Muscle layer of duodenum (tissue), 2 donors: ENCODE measurements around the gene MCRIP2.

ENCODE experiments used
- H3K27ac ChIP-seq: one replicate; pipeline ENCODE4 v1.7.0; 2013; ENCODE audit warnings: mild to moderate bottlenecking, low read length
- H3K27me3 ChIP-seq: one replicate; pipeline ENCODE4 v1.7.0; 2013; ENCODE audit warnings: low read depth, mild to moderate bottlenecking, control low read depth, low read length
- H3K36me3 ChIP-seq, 2 donors: one replicate each; pipeline ENCODE4 v1.7.0; 2013; ENCODE audit warnings: low read length in 2 of 2, control low read depth in 1 of 2, mild to moderate bottlenecking in 1 of 2; ENCODE audit not compliant: insufficient read depth in 2 of 2, control insufficient read depth in 1 of 2
- H3K4me1 ChIP-seq, 2 donors: one replicate each; pipeline ENCODE4 v1.7.0; 2013; ENCODE audit warnings: low read length in 2 of 2, mild to moderate bottlenecking in 2 of 2, control low read depth in 1 of 2, moderate library complexity in 1 of 2; ENCODE audit not compliant: insufficient read depth in 2 of 2, control insufficient read depth in 1 of 2
- H3K4me3 ChIP-seq, 2 donors: one replicate each; pipeline ENCODE4 v1.7.0; 2013; ENCODE audit warnings: low read length in 2 of 2, low read depth in 1 of 2, mild to moderate bottlenecking in 1 of 2
- H3K9me3 ChIP-seq, 2 donors: one replicate each; pipeline ENCODE4 v1.7.0; 2013; ENCODE audit warnings: low read length in 2 of 2, control low read depth in 1 of 2, mild to moderate bottlenecking in 1 of 2; ENCODE audit not compliant: control insufficient read depth in 1 of 2
- donor health status: healthy.

The MCRIP2 gene

GRCh38 chr16:600781-601180, 40.8 kb upstream of the MCRIP2 start:
- no peak overlapping the region for H3K4me3 ChIP-seq
- H3K36me3 ChIP-seq: peaks cover 0 to 11% of the 10 kb centered on the region in 2 donors
- no peaks in the 10 kb centered on the region for H3K27me3 ChIP-seq
- H3K9me3 ChIP-seq: peaks cover 0 to 6% of the 10 kb centered on the region in 2 donors
- H3K4me1 ChIP-seq: no peaks in the 10 kb centered on the region
- no peak overlapping the region for H3K27ac ChIP-seq

GRCh38 chr16:603933-604332, 37.7 kb upstream of the MCRIP2 start:
- peaks cover 0 to 6% of the 10 kb centered on the region in 2 donors for H3K9me3 ChIP-seq
- H3K36me3 ChIP-seq: peaks cover 0 to 13% of the 10 kb centered on the region in 2 donors
- H3K4me1 ChIP-seq: no peaks in the 10 kb centered on the region
- no peaks in the 10 kb centered on the region for H3K27me3 ChIP-seq
- no peak overlapping the region for H3K27ac ChIP-seq
- no peak overlapping the region for H3K4me3 ChIP-seq

- H3K27me3 ChIP-seq: no peaks in the 10 kb centered on the region
- H3K36me3 ChIP-seq: peaks cover 0 to 4% of the 10 kb centered on the region in 2 donors
- peaks cover 0 to 6% of the 10 kb centered on the region in 2 donors for H3K9me3 ChIP-seq
- H3K4me1 ChIP-seq: peaks cover 0 to 10% of the 10 kb centered on the region in 2 donors
- no peak overlapping the region for H3K4me3 ChIP-seq
- no peak overlapping the region for H3K27ac ChIP-seq
Measured at GRCh38 chr16:606656-607307, 34.8 kb upstream of the MCRIP2 start.

- H3K9me3 ChIP-seq: peaks cover 0 to 6% of the 10 kb centered on the region in 2 donors
- H3K27me3 ChIP-seq: no peaks in the 10 kb centered on the region
- H3K36me3 ChIP-seq: peaks cover 0 to 4% of the 10 kb centered on the region in 2 donors
- peaks cover 0 to 10% of the 10 kb centered on the region in 2 donors for H3K4me1 ChIP-seq
- no peak overlapping the region for H3K27ac ChIP-seq
- no peak overlapping the region for H3K4me3 ChIP-seq
Measured at GRCh38 chr16:608019-608418, 33.6 kb upstream of the MCRIP2 start.

GRCh38 chr16:609316-609715, 32.3 kb upstream of the MCRIP2 start:
- peaks cover 0 to 4% of the 10 kb centered on the region in 2 donors for H3K36me3 ChIP-seq
- H3K4me1 ChIP-seq: peaks cover 0 to 10% of the 10 kb centered on the region in 2 donors
- H3K9me3 ChIP-seq: peaks cover 0 to 6% of the 10 kb centered on the region in 2 donors
- H3K27me3 ChIP-seq: no peaks in the 10 kb centered on the region
- no peak overlapping the region for H3K27ac ChIP-seq
- H3K4me3 ChIP-seq: no peak overlapping the region

GRCh38 chr16:609984-610383, 31.6 kb upstream of the MCRIP2 start:
- H3K27me3 ChIP-seq: no peaks in the 10 kb centered on the region
- H3K4me1 ChIP-seq: peaks cover 0 to 10% of the 10 kb centered on the region in 2 donors
- H3K9me3 ChIP-seq: peaks cover 0 to 5% of the 10 kb centered on the region in 2 donors
- no peak overlapping the region for H3K4me3 ChIP-seq
- H3K36me3 ChIP-seq: peaks cover 0 to 4% of the 10 kb centered on the region in 2 donors
- H3K27ac ChIP-seq: no peak overlapping the region

GRCh38 chr16:610513-611381, 30.9 kb upstream of the MCRIP2 start:
- Histone ChIP-seq H3K27ac (no peak overlapping the region), H3K4me1 (peaks cover 0 to 10% of the 10 kb centered on the region in 2 donors), H3K9me3 (no peaks in the 10 kb centered on the region), H3K4me3 (no peak overlapping the region), H3K27me3 (no peaks in the 10 kb centered on the region), H3K36me3 (peaks cover 0 to 4% of the 10 kb centered on the region in 2 donors)

- Histone ChIP-seq H3K27me3 (no peaks in the 10 kb centered on the region), H3K9me3 (no peaks in the 10 kb centered on the region), H3K4me3 (no peak overlapping the region), H3K36me3 (peaks cover 0 to 6% of the 10 kb centered on the region in 2 donors), H3K27ac (no peak overlapping the region), H3K4me1 (peaks cover 0 to 9% of the 10 kb centered on the region in 2 donors)
Measured at GRCh38 chr16:615122-615521, 26.5 kb upstream of the MCRIP2 start.

GRCh38 chr16:616733-617586, 24.7 kb upstream of the MCRIP2 start:
- Histone ChIP-seq H3K36me3 (peaks cover 0 to 6% of the 10 kb centered on the region in 2 donors), H3K9me3 (no peaks in the 10 kb centered on the region), H3K27me3 (no peaks in the 10 kb centered on the region), H3K27ac (no peak overlapping the region), H3K4me1 (no peaks in the 10 kb centered on the region), H3K4me3 (no peak overlapping the region)

GRCh38 chr16:617855-618254, 23.8 kb upstream of the MCRIP2 start:
- Histone ChIP-seq H3K9me3 (no peaks in the 10 kb centered on the region), H3K36me3 (peaks cover 0 to 6% of the 10 kb centered on the region in 2 donors), H3K4me3 (no peak overlapping the region), H3K27me3 (no peaks in the 10 kb centered on the region), H3K4me1 (no peaks in the 10 kb centered on the region), H3K27ac (no peak overlapping the region)
